HG02588 (cell line): Measurements from ENCODE around the gene SETX.
"Not testable (repeated sequence)": the region's sequence is repeated elsewhere in the genome, so short reads cannot be mapped to it uniquely, and the experiment has no call there.

ENCODE experiments used
- ATAC-seq: cut with Tn5 transposase; IDR thresholded peaks from one replicate; pipeline ENCODE4 v1.9.1; 2021; ENCODE audit warnings: mild to moderate bottlenecking, moderate library complexity; ENCODE audit not compliant: unreplicated experiment

Gene SETX

GRCh38 chr9:132354637-132355355 lies at the start of gene SETX:
Gene SETX (minus strand): TSS chr9:132354986. CDS start chr9:132349428, 5,558 bp downstream.
- ATAC-seq = peak; percentile 84

GRCh38 chr9:132404228-132404881 lies 49.6 kb upstream of the SETX start:
- no peak for ATAC-seq

GRCh38 chr9:132401824-132402223 lies 47.0 kb upstream of the SETX start:
- ATAC-seq = no peak

GRCh38 chr9:132395560-132395959 lies 40.8 kb upstream of the SETX start:
- ATAC-seq = no peak

GRCh38 chr9:132391449-132391848 lies 36.7 kb upstream of the SETX start:
- no peak for ATAC-seq

GRCh38 chr9:132390966-132391365 lies 36.2 kb upstream of the SETX start:
- no peak for ATAC-seq

GRCh38 chr9:132387133-132387532 lies 32.3 kb upstream of the SETX start:
- no peak for ATAC-seq

- ATAC-seq = no peak
Observed at GRCh38 chr9:132384376-132384775, 29.6 kb upstream of the SETX start.

- no peak for ATAC-seq
Observed at GRCh38 chr9:132383462-132383883, 28.7 kb upstream of the SETX start.

- peak; percentile 59 for ATAC-seq
Observed at GRCh38 chr9:132381966-132382541, 27.3 kb upstream of the SETX start.

GRCh38 chr9:132378416-132378815 lies 23.6 kb upstream of the SETX start:
- ATAC-seq = not testable (repeated sequence)

GRCh38 chr9:132377769-132378168 lies 23.0 kb upstream of the SETX start:
- ATAC-seq = not testable (repeated sequence)

GRCh38 chr9:132372177-132373095 lies 17.6 kb upstream of the SETX start:
- no peak for ATAC-seq

GRCh38 chr9:132370592-132370991 lies 15.8 kb upstream of the SETX start:
- no peak for ATAC-seq

GRCh38 chr9:132369421-132369820 lies 14.6 kb upstream of the SETX start:
- ATAC-seq = no peak

- ATAC-seq = no peak
Observed at GRCh38 chr9:132367613-132368313, 13.0 kb upstream of the SETX start.

GRCh38 chr9:132366481-132366880 lies 11.7 kb upstream of the SETX start:
- no peak for ATAC-seq

- no peak for ATAC-seq
Observed at GRCh38 chr9:132365986-132366385, 11.2 kb upstream of the SETX start.

GRCh38 chr9:132364068-132364467 lies 9.3 kb upstream of the SETX start:
- no peak for ATAC-seq

GRCh38 chr9:132357764-132358163 lies 3.0 kb upstream of the SETX start:
- no peak for ATAC-seq
